DOHH2 (cell line): ENCODE data around the gene ROBO1.

Experiments
- CTCF ChIP-seq: fragments of 200-600 bp; sonication (generic); IDR thresholded peaks from one replicate; pipeline ENCODE4 v1.5.1; 2014; ENCODE audit warnings: antibody characterized with exemption, mild to moderate bottlenecking, low read depth, low read length; ENCODE audit not compliant: poor library complexity, severe bottlenecking
- EZH2phosphoT487 ChIP-seq: fragments of 200-600 bp; sonication (generic); IDR thresholded peaks from 2 replicates; pipeline ENCODE4 v1.6.1; 2017; ENCODE audit warnings: borderline replicate concordance, mild to moderate bottlenecking, antibody characterized with exemption, low read length, moderate library complexity, mixed read lengths

GRCh38 chr3:78812166-78812565, 955.6 kb downstream of the ROBO1 start:
- TF ChIP-seq CTCF (no peak), EZH2phosphoT487 (no peak)
